Glutamatergic neuron (in vitro differentiated cells): Measurements from ENCODE around the gene APBB2. TPM values are rescaled to one million over a fixed set of nuclear protein-coding genes. Genes with fewer than 3 reads are reported as not detected.

Experiments
- DNase-seq: peaks from one replicate; pipeline ENCODE4 v3.0.0; 2022
- H3K27ac Mint-ChIP-seq: one replicate; pipeline ENCODE4 v1.8.0; 2020; ENCODE audit warnings: mild to moderate bottlenecking, mixed read lengths, inconsistent platforms; ENCODE audit not compliant: unreplicated experiment
- H3K27me3 Mint-ChIP-seq: one replicate; pipeline ENCODE4 v1.8.0; 2020; ENCODE audit warnings: mild to moderate bottlenecking, moderate library complexity, mixed read lengths, inconsistent platforms; ENCODE audit not compliant: unreplicated experiment
- H3K36me3 Mint-ChIP-seq: one replicate; pipeline ENCODE4 v1.8.0; 2020; ENCODE audit warnings: mild to moderate bottlenecking, mixed read lengths, inconsistent platforms; ENCODE audit not compliant: unreplicated experiment
- H3K4me1 Mint-ChIP-seq: one replicate; pipeline ENCODE4 v1.8.0; 2020; ENCODE audit warnings: mild to moderate bottlenecking, low read depth, mixed read lengths, inconsistent platforms; ENCODE audit not compliant: unreplicated experiment
- H3K4me3 Mint-ChIP-seq: one replicate; pipeline ENCODE4 v1.8.0; 2020; ENCODE audit warnings: mild to moderate bottlenecking, mixed read lengths, inconsistent platforms; ENCODE audit not compliant: unreplicated experiment
- H3K9me3 Mint-ChIP-seq: one replicate; pipeline ENCODE4 v1.8.0; 2020; ENCODE audit warnings: mild to moderate bottlenecking, moderate library complexity, mixed read lengths, inconsistent platforms; ENCODE audit not compliant: unreplicated experiment
- total RNA-seq: library from RNA; stranded (reverse); fragmentation: NEBNext Ultra II Directional; extraction: Animal tissue kit (Norgen Biotek cat#: 25700); gene quantifications from one replicate; pipeline ENCODE4 v1.2.1, GENCODE V29; 2021; ENCODE audit not compliant: unreplicated experiment
- TF ChIP-seq, protein P1 (sequence below): fragments of 200-600 bp; sonication (generic); IDR thresholded peaks from one replicate; pipeline ENCODE4 v1.5.0; 2021; ENCODE audit not compliant: partially characterized antibody, unreplicated experiment

The APBB2 gene
- total RNA-seq, 1 donor from 2014 or later, result 117 TPM

- Mint-ChIP-seq H3K27ac (no peak overlapping the region), H3K9me3 (peaks cover 1% of the 10 kb centered on the region), H3K27me3 (no peaks in the 10 kb centered on the region), H3K36me3 (no peaks in the 10 kb centered on the region), H3K4me1 (peaks cover 4% of the 10 kb centered on the region), H3K4me3 (no peak overlapping the region)
- DNase-seq, result no peak
- TF ChIP-seq, protein P1, sequence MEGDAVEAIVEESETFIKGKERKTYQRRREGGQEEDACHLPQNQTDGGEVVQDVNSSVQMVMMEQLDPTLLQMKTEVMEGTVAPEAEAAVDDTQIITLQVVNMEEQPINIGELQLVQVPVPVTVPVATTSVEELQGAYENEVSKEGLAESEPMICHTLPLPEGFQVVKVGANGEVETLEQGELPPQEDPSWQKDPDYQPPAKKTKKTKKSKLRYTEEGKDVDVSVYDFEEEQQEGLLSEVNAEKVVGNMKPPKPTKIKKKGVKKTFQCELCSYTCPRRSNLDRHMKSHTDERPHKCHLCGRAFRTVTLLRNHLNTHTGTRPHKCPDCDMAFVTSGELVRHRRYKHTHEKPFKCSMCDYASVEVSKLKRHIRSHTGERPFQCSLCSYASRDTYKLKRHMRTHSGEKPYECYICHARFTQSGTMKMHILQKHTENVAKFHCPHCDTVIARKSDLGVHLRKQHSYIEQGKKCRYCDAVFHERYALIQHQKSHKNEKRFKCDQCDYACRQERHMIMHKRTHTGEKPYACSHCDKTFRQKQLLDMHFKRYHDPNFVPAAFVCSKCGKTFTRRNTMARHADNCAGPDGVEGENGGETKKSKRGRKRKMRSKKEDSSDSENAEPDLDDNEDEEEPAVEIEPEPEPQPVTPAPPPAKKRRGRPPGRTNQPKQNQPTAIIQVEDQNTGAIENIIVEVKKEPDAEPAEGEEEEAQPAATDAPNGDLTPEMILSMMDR, result no peak
Observed at GRCh38 chr4:40962551-40963180, 251.7 kb downstream of the APBB2 start.

GRCh38 chr4:40960941-40961340 lies 253.4 kb downstream of the APBB2 start:
- H3K4me1 Mint-ChIP-seq, result peaks cover 4% of the 10 kb centered on the region
- no peak overlapping the region for H3K4me3 Mint-ChIP-seq
- no peak overlapping the region for H3K27ac Mint-ChIP-seq
- TF ChIP-seq, protein P1, result no peak
- no peaks in the 10 kb centered on the region for H3K27me3 Mint-ChIP-seq
- peaks cover 1% of the 10 kb centered on the region for H3K9me3 Mint-ChIP-seq
- H3K36me3 Mint-ChIP-seq, result no peaks in the 10 kb centered on the region
- no peak for DNase-seq

GRCh38 chr4:40957281-40957680 lies 257.1 kb downstream of the APBB2 start:
- DNase-seq, result no peak
- no peaks in the 10 kb centered on the region for H3K27me3 Mint-ChIP-seq
- H3K4me3 Mint-ChIP-seq, result no peak overlapping the region
- no peak overlapping the region for H3K27ac Mint-ChIP-seq
- peaks cover 13% of the 10 kb centered on the region for H3K4me1 Mint-ChIP-seq
- TF ChIP-seq, protein P1, result no peak
- H3K9me3 Mint-ChIP-seq, result peaks cover 4% of the 10 kb centered on the region
- H3K36me3 Mint-ChIP-seq, result no peaks in the 10 kb centered on the region

GRCh38 chr4:40956721-40957255 lies 257.6 kb downstream of the APBB2 start:
- H3K36me3 Mint-ChIP-seq, result no peaks in the 10 kb centered on the region
- DNase-seq, result no peak
- peaks cover 13% of the 10 kb centered on the region for H3K4me1 Mint-ChIP-seq
- no peaks in the 10 kb centered on the region for H3K27me3 Mint-ChIP-seq
- TF ChIP-seq, protein P1, result no peak
- peaks cover 4% of the 10 kb centered on the region for H3K9me3 Mint-ChIP-seq
- no peak overlapping the region for H3K4me3 Mint-ChIP-seq
- H3K27ac Mint-ChIP-seq, result no peak overlapping the region

DNA sequence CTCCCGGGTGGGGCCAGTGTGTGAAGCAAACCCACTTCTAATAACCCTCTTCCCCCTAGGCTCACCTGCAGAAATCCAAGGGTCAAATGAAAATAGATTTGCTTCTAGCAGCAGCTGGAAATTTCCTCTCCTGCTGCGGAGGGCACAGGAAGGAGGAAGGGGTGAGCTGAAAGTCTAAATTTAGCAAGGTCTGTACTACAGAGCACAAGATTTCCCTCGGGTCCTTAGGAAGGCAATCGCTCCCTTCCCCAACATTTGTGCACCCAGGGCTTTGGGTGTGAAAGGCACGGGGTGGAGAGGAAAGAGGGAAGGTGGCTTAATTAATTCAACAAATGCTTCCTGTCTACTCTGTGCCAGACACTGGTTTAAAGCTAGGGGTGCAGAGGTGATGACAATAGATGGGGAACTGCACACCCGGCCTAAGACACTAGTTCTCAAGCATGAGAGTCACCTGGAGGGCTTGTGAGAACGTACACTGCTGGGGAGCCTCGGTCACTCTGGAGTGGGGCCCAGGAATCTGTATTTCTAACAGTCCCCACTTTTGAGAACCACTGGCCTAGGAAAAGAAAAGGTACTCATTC lies 260.2 kb downstream of the APBB2 start:
- Mint-ChIP-seq H3K27ac (peak overlapping the region; percentile 55), H3K27me3 (no peaks in the 10 kb centered on the region), H3K36me3 (no peaks in the 10 kb centered on the region), H3K4me3 (no peak overlapping the region), H3K9me3 (peaks cover 4% of the 10 kb centered on the region), H3K4me1 (peaks cover 9% of the 10 kb centered on the region)
- TF ChIP-seq, protein P1, result no peak
- DNase-seq, result no peak
